ENCODE measurements around the gene LMO1.

DNA sequence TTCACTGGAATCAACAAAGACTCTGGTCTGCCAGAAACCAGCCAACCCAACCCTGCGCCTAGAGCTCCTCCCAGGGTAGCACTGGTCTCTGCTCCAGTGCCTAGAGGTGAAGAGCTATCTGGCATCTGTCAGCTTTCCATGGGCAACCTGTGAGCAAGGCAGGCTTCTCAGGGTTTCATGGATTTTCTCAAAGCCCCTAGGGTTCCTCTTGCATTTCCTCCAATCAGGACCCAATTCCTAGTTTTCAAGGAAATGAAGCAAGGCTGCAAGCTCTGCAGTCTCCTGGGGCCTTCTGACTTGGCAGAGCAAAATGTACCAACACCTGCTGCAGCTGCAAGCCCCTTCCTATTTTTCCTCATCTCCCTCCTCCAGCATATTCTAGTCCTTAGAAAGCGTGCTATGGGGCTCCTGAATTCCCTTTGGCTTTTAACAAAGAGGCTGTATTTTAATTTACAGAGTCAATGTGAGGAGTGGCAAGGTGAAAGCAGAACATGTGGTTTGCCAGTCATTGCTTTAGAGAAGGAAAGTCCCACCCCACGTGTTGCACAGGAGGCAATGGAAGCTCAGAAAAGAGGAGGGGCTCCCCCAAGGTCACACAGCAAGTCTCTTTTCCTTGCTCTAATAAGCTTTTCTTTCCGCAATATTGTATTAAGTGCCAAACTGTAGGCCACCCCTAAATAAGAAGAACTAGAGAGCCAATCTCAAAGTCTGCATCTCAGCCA is 61.9 kb downstream of the LMO1 start:
- TF ChIP-seq, protein P1, sequence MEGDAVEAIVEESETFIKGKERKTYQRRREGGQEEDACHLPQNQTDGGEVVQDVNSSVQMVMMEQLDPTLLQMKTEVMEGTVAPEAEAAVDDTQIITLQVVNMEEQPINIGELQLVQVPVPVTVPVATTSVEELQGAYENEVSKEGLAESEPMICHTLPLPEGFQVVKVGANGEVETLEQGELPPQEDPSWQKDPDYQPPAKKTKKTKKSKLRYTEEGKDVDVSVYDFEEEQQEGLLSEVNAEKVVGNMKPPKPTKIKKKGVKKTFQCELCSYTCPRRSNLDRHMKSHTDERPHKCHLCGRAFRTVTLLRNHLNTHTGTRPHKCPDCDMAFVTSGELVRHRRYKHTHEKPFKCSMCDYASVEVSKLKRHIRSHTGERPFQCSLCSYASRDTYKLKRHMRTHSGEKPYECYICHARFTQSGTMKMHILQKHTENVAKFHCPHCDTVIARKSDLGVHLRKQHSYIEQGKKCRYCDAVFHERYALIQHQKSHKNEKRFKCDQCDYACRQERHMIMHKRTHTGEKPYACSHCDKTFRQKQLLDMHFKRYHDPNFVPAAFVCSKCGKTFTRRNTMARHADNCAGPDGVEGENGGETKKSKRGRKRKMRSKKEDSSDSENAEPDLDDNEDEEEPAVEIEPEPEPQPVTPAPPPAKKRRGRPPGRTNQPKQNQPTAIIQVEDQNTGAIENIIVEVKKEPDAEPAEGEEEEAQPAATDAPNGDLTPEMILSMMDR (IDR thresholded peaks at IDR 0.05): no peak
- TF ChIP-seq POLR2A (IDR thresholded peaks at IDR 0.05): no peak
